HG02840 (cell line): ENCODE results near the gene NSD2.

ENCODE experiments used
- ATAC-seq: cut with Tn5 transposase; IDR thresholded peaks from one replicate; pipeline ENCODE4 v1.9.1; 2021; ENCODE audit warnings: mild to moderate bottlenecking, moderate library complexity, moderate number of reproducible peaks; ENCODE audit not compliant: unreplicated experiment, low FRiP score

The NSD2 gene

GRCh38 chr4:1964971-1965370, 93.8 kb downstream of the NSD2 start:
- no peak for ATAC-seq

DNA sequence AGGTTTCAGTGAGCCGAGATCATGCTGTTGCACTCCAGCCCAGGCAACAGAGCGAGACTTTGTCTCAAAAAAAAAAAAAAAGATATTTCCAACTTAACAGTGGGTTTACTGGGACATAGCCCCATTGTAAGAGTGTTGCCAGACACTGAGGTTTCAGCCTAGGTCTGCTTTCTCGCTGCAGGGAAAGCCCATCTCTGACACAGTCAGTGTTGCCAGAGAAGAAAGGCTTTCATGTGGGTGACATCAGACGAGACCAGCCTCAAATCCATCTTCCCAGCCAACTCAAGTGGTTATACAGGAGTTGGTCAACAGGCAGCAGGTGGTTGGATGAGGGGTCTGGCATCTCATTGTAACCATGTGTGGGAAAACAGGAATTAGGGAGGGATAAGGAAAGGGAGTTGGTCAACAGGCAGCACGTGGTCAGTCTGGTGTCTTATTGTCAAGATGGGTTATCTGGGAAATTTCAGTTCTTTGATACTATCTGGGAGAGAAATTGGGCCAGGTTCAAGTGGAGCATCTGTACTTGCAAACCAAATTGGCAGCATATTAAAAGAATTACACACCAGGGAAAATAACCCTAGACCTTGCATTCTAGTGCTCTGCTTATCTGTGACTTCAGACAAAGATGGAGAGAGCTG, 96.4 kb downstream of the NSD2 start:
- ATAC-seq = no peak

GRCh38 chr4:1968686-1969295, 97.6 kb downstream of the NSD2 start:
- no peak for ATAC-seq

GRCh38 chr4:1969928-1970723, 98.9 kb downstream of the NSD2 start:
- ATAC-seq = no peak

DNA sequence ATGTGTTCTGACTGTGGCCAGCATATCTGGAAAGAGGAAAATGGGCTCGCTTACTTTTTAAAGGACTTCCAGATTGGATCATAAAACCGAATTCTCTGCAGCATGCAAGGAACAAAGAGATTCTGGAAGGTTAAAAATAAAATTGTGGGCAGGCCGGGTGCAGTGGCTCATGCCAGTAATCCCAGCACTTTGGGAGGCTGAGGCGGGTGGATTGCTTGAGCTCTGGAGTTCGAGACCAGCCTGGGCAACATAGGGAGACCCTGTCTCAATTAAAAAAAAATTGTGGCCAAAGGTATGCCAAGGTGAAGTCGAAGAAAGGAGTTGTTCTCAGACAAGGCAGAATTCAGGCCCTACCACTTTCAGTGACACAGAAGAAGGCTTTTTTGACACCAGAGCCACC, 99.7 kb downstream of the NSD2 start:
- no peak for ATAC-seq

DNA sequence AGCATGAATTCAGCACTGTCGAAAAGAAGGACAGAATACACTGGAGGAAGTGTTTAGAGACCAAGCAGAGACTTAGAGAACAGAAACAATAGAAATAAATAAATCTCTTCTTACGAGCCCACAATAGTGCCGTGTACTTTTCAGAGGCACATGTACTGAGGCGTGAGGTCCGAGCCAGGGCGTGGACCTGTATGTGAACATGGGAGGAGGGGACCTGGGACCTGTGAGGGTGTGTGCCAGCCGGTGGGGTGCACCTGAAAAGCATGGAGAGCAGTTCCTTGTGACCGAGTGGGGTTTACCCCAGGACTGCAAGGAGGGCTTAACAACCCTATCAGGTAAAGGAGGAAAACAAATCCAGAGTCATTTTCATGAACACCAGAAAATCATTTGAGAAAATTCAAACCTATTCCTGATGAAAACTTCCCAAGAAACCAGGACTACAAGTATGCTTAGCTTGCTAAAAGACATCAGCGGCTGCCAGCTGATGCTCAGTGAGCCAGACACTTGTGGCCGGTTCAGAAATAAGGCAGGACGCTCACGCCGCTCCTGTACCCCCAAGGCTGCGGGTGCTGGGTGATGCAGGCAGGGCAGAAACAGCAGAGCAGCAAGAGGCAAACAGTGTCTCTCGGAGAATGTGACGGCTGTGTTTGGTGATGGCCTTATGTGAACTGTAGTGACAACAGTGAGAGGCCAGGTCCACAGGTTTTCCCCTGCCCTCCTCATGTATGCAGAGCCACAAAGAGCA, 100.4 kb downstream of the NSD2 start:
- no peak for ATAC-seq

- no peak for ATAC-seq
These were observed 101.2 kb downstream of the NSD2 start for GRCh38 chr4:1972414-1972813.

DNA sequence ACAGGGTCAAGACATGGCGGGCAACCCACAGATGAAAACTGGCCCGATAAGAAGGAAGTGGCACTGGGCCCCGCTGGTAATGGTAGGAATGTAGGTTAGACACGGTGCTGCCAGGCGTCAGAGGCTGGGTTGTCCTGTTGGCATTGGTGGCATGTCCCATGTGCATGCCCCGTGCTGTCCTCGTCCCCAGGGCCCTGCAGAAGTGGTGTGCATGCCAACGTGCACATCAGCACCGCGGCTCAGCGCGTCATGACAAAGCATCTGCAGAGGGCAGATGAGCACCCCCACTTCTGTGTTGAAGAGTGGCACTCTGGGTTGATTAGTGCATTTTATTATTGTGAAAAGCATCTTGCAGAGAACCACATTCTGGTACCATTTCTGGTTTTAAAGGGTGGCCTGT, 102.0 kb downstream of the NSD2 start:
- ATAC-seq = no peak

- no peak for ATAC-seq
These were observed 102.5 kb downstream of the NSD2 start for GRCh38 chr4:1973661-1974060.

- ATAC-seq = no peak
These were observed 103.6 kb downstream of the NSD2 start for GRCh38 chr4:1974840-1975239.

- no peak for ATAC-seq
These were observed 104.2 kb downstream of the NSD2 start for GRCh38 chr4:1975391-1975801.

- ATAC-seq = no peak
These were observed 104.7 kb downstream of the NSD2 start for GRCh38 chr4:1975880-1976279.

- ATAC-seq = no peak
These were observed 105.5 kb downstream of the NSD2 start for GRCh38 chr4:1976416-1977352.

DNA sequence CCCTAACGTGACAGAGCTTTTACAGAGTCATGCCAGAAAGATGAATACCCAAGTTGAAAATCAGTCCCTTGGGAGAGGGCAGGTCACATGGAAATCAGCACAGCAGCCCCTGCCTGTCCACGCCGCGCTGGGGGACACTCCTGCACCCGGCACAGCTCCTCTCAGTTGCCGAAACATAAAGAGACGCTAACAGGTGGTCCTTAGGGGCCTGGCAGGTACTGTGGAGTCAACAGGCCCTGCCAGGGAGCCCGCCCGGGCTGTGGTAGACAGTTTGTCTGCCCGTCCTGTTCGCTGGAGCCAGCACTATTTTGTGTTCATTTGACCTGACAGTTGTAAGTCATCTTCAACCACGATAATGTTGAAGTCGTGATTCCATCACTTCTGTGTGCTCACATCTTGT, 107.0 kb downstream of the NSD2 start:
- no peak for ATAC-seq

DNA sequence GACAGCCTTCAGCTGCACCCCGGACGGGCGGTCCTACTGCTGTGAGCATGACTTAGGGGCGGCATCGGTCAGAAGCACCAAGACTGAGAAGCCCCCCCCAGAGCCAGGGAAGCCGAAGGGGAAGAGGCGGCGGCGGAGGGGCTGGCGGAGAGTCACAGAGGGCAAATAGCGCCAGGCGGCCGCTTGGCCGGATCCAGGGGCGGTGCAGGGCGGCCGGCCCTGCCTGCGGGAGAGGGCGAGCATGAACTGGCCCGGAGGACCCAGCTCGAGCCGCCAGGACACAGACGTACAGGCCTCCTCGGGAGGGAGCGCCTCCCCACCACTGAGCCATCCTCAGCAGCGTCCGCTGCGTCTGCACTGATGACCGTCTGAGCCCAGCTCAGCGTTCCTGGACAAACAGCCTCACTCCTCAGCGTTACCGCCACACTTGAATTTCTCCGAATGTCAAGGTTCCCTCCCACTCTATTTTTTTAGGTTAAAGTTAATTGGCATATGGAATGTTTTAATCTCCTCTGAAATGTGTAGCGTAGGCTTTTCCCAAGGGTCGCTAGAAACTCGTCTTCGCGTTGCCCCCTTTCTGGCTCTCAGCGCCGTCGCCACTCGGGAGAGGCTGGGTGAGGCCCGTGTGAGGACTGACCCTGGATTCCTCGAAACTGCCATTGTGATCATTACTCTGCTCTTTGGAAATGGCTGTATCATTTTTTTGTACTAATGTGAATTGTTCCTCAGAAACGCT, 107.7 kb downstream of the NSD2 start:
- ATAC-seq = no peak

- ATAC-seq = no peak
These were observed 108.4 kb downstream of the NSD2 start for GRCh38 chr4:1979477-1980196.

DNA sequence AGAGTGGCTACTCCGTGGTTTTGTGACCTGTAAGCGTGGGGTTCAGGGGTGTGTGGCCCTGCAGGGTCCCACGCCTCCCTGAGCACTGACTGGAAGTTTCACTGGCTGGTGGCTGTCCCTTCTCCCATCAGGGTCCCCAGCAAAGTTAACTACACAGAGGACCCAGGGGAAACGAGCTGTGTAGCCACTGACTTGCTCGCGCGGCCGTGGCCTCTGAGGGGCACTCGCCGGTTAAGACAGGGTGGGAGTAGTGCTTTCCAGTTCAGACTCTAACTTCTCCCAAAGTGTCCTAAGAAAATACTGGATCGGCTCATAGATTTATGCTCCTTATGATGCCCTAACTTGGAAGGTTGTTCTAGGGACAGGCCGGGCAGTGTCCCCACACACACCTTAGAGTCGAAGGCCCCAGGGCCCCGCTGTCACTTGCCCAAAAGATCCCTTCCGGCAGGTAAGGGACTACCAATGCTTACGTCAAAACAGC, 109.4 kb downstream of the NSD2 start:
- no peak for ATAC-seq

- ATAC-seq = no peak
These were observed 110.3 kb downstream of the NSD2 start for GRCh38 chr4:1981251-1982058.
